HG02642 (cell line): ENCODE data around the gene EOLA2.
"Not testable (repeated sequence)": the region's sequence is repeated elsewhere in the genome, so short reads cannot be mapped to it uniquely, and the experiment has no call there.

Source experiments
- ATAC-seq: cut with Tn5 transposase; IDR thresholded peaks from one replicate; pipeline ENCODE4 v1.9.1; 2021; ENCODE audit warnings: mild to moderate bottlenecking; ENCODE audit not compliant: unreplicated experiment, poor library complexity

The EOLA2 gene

GRCh38 chrX:149937328-149937727 lies 963 bp downstream of the EOLA2 start:
- ATAC-seq, result not testable (repeated sequence)

- ATAC-seq, result not testable (repeated sequence)
Observed at GRCh38 chrX:149933547-149933946, 4.7 kb downstream of the EOLA2 start.

- ATAC-seq, result not testable (repeated sequence)
Observed at GRCh38 chrX:149932970-149933369, 5.3 kb downstream of the EOLA2 start.

- not testable (repeated sequence) for ATAC-seq
Observed at GRCh38 chrX:149932150-149932549, 6.1 kb downstream of the EOLA2 start.

GRCh38 chrX:149931355-149931754 lies 6.9 kb downstream of the EOLA2 start:
- ATAC-seq, result not testable (repeated sequence)

GRCh38 chrX:149929400-149929799 lies 8.9 kb downstream of the EOLA2 start, which contains the start of gene HSFX4:
TSS of gene HSFX4 (plus strand) at chrX:149929573. CDS start at chrX:149929645, 72 bp downstream.
- not testable (repeated sequence) for ATAC-seq

GRCh38 chrX:149928635-149929034 lies 9.7 kb downstream of the EOLA2 start:
- ATAC-seq, result not testable (repeated sequence)

GRCh38 chrX:149927964-149928258 lies 10.4 kb downstream of the EOLA2 start:
- peak; percentile 34 for ATAC-seq

- peak; percentile 64 for ATAC-seq
Observed at GRCh38 chrX:149927245-149927963, 10.9 kb downstream of the EOLA2 start.

GRCh38 chrX:149924434-149924833 lies 13.9 kb downstream of the EOLA2 start:
- ATAC-seq, result not testable (repeated sequence)

GRCh38 chrX:149923836-149924235 lies 14.5 kb downstream of the EOLA2 start:
- ATAC-seq, result not testable (repeated sequence)

- peak; percentile 57 for ATAC-seq
Observed at GRCh38 chrX:149916745-149917392, 21.4 kb downstream of the EOLA2 start.

GRCh38 chrX:149910178-149910695 lies 28.1 kb downstream of the EOLA2 start:
- no peak for ATAC-seq

GRCh38 chrX:149909324-149910177 lies 28.7 kb downstream of the EOLA2 start:
- no peak for ATAC-seq

- ATAC-seq, result no peak
Observed at GRCh38 chrX:149908727-149909126, 29.6 kb downstream of the EOLA2 start.

GRCh38 chrX:149908308-149908707 lies 30.0 kb downstream of the EOLA2 start:
- peak; percentile 69 for ATAC-seq

GRCh38 chrX:149903889-149904748 lies 34.2 kb downstream of the EOLA2 start:
- ATAC-seq, result peak; percentile 84

- no peak for ATAC-seq
Observed at GRCh38 chrX:149898554-149898953, 39.7 kb downstream of the EOLA2 start.

- ATAC-seq, result not testable (repeated sequence)
Observed at GRCh38 chrX:149890828-149891227, 47.5 kb downstream of the EOLA2 start.
